ES-I3 (cell line): ENCODE results near the gene ANO6.
"Not testable (repeated sequence)": the region's sequence is repeated elsewhere in the genome, so short reads cannot be mapped to it uniquely, and the experiment has no call there.

Source experiments
- H3K36me3 ChIP-seq: 2 replicates; pipeline ENCODE4 v1.6.1; 2013; ENCODE audit warnings: mild to moderate bottlenecking, low read length, control low read depth, moderate library complexity; ENCODE audit not compliant: insufficient read depth
- H3K4me1 ChIP-seq: 2 replicates; pipeline ENCODE4 v1.6.1; 2013; ENCODE audit warnings: mild to moderate bottlenecking, control low read depth, low read length; ENCODE audit not compliant: insufficient read depth
- H3K9ac ChIP-seq: 2 replicates; pipeline ENCODE4 v1.6.1; 2013; ENCODE audit warnings: low read depth, mild to moderate bottlenecking, low read length, moderate library complexity
- H3K9me3 ChIP-seq: 2 replicates; pipeline ENCODE4 v1.6.1; 2013; ENCODE audit warnings: mild to moderate bottlenecking, low read length, moderate library complexity; ENCODE audit not compliant: control insufficient read depth, insufficient read depth

The ANO6 gene

GRCh38 chr12:45242180-45242579, 26.3 kb downstream of the ANO6 start:
- peaks cover 10% of the 10 kb centered on the region for H3K4me1 ChIP-seq
- H3K9me3 ChIP-seq: no peaks in the 10 kb centered on the region
- no peak overlapping the region for H3K9ac ChIP-seq
- H3K36me3 ChIP-seq: no peaks in the 10 kb centered on the region

DNA sequence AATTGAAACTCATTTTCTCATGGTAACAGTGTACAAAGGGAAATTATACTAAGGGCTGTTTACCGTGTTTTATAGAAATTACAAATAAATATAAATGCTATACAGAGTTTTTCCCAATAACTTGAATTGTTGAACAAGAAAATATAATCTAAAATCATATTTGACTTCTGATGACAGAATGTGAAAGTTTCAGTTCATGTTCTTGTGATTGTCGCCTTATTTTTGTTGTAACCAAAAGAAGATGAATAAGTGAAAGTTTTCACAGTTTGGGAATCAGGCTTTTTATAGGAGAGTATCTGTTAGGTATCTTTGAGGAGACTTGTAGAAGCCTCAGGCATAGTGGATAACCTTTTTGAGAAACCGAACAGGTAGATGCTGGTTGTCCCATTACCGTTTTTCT, 28.1 kb downstream of the ANO6 start:
- Histone ChIP-seq H3K9me3 (no peaks in the 10 kb centered on the region), H3K36me3 (no peaks in the 10 kb centered on the region), H3K4me1 (peaks cover 10% of the 10 kb centered on the region), H3K9ac (no peak overlapping the region)

- H3K4me1 ChIP-seq: peaks cover 10% of the 10 kb centered on the region
- no peaks in the 10 kb centered on the region for H3K36me3 ChIP-seq
- no peak overlapping the region for H3K9ac ChIP-seq
- H3K9me3 ChIP-seq: no peaks in the 10 kb centered on the region
These were observed 28.9 kb downstream of the ANO6 start for GRCh38 chr12:45244561-45245343.

GRCh38 chr12:45246236-45246635, 30.3 kb downstream of the ANO6 start:
- Histone ChIP-seq H3K9ac (no peak overlapping the region), H3K4me1 (peaks cover 10% of the 10 kb centered on the region), H3K36me3 (no peaks in the 10 kb centered on the region), H3K9me3 (no peaks in the 10 kb centered on the region)

DNA sequence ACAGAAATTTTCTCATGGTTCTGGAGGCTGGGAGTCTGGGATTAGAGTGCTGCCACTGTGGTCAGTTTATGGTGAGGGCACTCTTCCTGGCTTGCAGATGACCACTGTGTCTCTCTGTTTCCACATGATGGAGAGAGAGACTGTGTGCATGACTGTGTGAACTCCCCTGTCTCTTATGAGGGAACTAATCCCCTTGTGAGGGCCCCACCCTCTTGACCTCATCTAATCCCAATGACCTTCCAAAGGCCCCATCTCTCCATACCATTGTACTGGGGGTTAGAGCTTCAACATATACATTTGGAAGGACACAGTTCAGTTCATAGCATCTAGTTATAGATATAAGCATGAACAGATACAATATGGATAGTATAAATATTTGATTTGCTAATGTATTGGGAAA, 31.7 kb downstream of the ANO6 start:
- Histone ChIP-seq H3K36me3 (no peaks in the 10 kb centered on the region), H3K4me1 (peaks cover 10% of the 10 kb centered on the region), H3K9me3 (no peaks in the 10 kb centered on the region), H3K9ac (no peak overlapping the region)

- Histone ChIP-seq H3K9ac (no peak overlapping the region), H3K36me3 (no peaks in the 10 kb centered on the region), H3K4me1 (peaks cover 10% of the 10 kb centered on the region), H3K9me3 (no peaks in the 10 kb centered on the region)
These were observed 32.2 kb downstream of the ANO6 start for GRCh38 chr12:45248095-45248494.

DNA sequence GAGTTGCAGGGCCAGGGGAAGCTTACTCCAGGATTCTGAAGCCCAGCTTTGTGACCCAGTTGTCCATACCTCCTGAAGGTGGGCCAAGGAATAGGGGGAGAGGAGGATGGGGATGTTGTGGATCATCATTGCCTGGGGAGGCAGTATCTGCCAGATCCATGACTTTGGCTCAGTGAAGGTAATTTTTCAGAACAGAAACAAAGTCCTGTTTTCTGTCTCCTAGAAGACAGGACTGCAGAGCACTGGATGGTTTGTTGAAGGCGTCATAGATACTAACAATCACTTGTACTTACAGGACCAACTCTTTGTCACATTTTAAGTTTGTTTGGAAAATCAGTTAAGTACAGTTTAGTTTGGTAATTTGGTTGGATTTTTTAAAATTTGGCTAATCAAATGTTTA, 38.4 kb downstream of the ANO6 start:
- Histone ChIP-seq H3K9ac (no peak overlapping the region), H3K9me3 (no peaks in the 10 kb centered on the region), H3K36me3 (no peaks in the 10 kb centered on the region), H3K4me1 (peaks cover 10% of the 10 kb centered on the region)

GRCh38 chr12:45256721-45257120, 40.8 kb downstream of the ANO6 start:
- no peak overlapping the region for H3K9ac ChIP-seq
- no peaks in the 10 kb centered on the region for H3K36me3 ChIP-seq
- no peaks in the 10 kb centered on the region for H3K9me3 ChIP-seq
- H3K4me1 ChIP-seq: peaks cover 22% of the 10 kb centered on the region

GRCh38 chr12:45257185-45257930, 41.5 kb downstream of the ANO6 start:
- Histone ChIP-seq H3K4me1 (peaks cover 22% of the 10 kb centered on the region), H3K36me3 (no peaks in the 10 kb centered on the region), H3K9ac (no peak overlapping the region), H3K9me3 (no peaks in the 10 kb centered on the region)

DNA sequence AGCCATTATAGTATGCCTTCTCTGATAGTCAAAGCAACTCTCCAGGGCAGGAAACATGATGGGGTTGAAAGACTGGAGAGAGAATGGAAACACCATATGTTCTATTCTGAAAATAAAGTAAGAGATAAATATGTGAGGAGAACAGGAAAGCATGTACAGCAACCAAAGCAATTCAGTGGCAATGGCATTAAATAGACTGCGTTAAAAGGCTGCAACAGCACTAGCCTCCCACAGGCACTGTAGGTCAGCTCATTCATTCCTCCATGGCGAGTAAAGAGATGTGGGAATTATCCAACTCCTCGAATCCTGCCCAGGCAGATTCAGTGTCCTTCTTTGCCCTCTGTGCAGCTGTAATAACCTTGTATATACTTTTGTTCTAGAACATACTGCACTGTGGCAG, 43.8 kb downstream of the ANO6 start:
- no peaks in the 10 kb centered on the region for H3K36me3 ChIP-seq
- H3K9me3 ChIP-seq: no peaks in the 10 kb centered on the region
- no peak overlapping the region for H3K9ac ChIP-seq
- peaks cover 22% of the 10 kb centered on the region for H3K4me1 ChIP-seq

- peaks cover 22% of the 10 kb centered on the region for H3K4me1 ChIP-seq
- no peak overlapping the region for H3K9ac ChIP-seq
- H3K9me3 ChIP-seq: no peaks in the 10 kb centered on the region
- no peaks in the 10 kb centered on the region for H3K36me3 ChIP-seq
These were observed 44.4 kb downstream of the ANO6 start for GRCh38 chr12:45260104-45260815.

- peaks cover 22% of the 10 kb centered on the region for H3K4me1 ChIP-seq
- no peaks in the 10 kb centered on the region for H3K9me3 ChIP-seq
- no peaks in the 10 kb centered on the region for H3K36me3 ChIP-seq
- no peak overlapping the region for H3K9ac ChIP-seq
These were observed 45.0 kb downstream of the ANO6 start for GRCh38 chr12:45260854-45261253.

GRCh38 chr12:45262185-45262584, 46.3 kb downstream of the ANO6 start:
- not testable (repeated sequence) for H3K9me3 ChIP-seq, H3K36me3 ChIP-seq, H3K9ac ChIP-seq
- peaks cover 18% of the 10 kb centered on the region for H3K4me1 ChIP-seq

DNA sequence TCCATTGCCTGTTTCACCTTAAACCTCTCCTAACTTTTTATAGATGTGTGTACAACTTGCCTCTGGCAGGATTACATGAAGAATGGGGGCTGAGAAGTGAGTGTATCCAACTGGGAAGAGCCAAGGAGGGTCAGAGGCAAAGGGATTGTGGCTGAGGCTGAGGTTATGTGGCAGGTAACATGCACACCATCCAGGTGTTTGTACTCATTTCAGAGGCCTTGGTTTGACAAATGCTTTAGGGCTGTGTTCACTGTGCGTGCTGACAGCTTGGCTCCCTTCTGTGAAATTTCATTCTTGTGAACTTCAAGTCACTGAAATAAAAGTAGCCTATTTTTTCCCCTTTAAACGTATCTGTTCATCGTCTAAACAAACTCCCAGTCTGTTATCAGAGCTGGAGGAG, 47.7 kb downstream of the ANO6 start:
- no peaks in the 10 kb centered on the region for H3K9me3 ChIP-seq
- H3K36me3 ChIP-seq: no peaks in the 10 kb centered on the region
- H3K4me1 ChIP-seq: peaks cover 14% of the 10 kb centered on the region
- H3K9ac ChIP-seq: no peak overlapping the region
